GM19468 (cell line): ENCODE data around the gene XPO4.
"Not testable (repeated sequence)": the region's sequence is repeated elsewhere in the genome, so short reads cannot be mapped to it uniquely, and the experiment has no call there.

ENCODE experiments used
- ATAC-seq: cut with Tn5 transposase; IDR thresholded peaks from one replicate; pipeline ENCODE4 v1.9.1; 2021; ENCODE audit warnings: mild to moderate bottlenecking, moderate library complexity, moderate number of reproducible peaks; ENCODE audit not compliant: unreplicated experiment; ENCODE audit errors: extremely low read depth

XPO4 gene

DNA sequence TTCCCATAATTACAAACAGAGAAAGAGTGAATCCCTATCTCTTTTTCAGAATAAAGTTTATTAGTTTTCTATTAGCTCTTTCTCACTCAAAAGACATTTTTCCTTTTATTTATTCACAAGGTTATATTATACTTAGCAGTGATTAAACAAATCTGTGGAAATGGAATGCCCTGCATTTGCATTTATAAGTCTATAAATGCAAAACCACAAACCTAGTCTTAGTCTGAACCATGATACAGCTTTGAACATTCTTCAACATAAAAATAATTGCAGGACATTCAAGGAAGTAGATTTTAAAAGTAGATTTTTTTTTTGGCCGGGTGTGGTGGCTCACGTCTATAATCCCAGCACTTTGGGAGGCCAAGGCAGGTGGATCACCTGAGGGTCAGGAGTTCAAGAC, 8.3 kb downstream of the XPO4 start:
- ATAC-seq: no peak

DNA sequence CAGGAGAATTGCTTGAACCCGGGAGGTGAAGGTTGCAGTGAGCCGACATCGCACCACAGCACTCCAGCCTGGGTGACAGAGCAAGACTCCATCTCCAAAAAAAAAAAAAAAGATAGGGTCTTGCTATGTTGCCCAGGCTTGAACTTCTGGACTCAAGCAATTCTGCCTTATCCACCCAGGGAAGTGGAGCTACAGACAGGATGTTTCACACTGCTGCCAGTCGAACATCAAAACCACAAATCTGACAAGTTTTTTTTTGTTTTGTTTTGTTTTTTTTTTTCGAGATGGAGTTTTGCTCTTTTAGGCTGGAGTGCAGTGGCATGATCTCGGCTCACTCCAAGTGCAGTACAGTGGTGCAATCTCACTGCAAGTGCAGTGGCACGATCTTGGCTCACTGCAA, 10.8 kb downstream of the XPO4 start:
- ATAC-seq: no peak

DNA sequence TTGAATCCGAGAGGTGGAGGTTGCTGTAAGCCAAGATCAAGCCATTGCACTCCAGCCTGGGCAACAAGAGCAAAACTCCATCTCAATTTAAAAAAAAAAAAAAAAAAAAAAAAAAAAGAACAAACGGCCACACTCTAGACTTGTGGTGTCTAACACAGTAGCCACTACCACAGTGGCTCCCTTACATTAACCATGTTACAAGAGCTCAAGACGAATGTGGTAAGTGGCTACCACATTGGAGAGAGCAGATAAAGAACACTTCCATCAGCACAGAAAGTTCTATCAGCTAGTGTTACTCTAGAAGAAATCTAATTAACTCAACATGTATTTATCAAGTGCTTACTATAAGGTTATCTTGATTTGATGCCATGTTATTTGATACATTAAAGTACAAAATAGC, 11.5 kb downstream of the XPO4 start:
- no peak for ATAC-seq

GRCh38 chr13:20890540-20890939, 12.0 kb downstream of the XPO4 start:
- not testable (repeated sequence) for ATAC-seq

DNA sequence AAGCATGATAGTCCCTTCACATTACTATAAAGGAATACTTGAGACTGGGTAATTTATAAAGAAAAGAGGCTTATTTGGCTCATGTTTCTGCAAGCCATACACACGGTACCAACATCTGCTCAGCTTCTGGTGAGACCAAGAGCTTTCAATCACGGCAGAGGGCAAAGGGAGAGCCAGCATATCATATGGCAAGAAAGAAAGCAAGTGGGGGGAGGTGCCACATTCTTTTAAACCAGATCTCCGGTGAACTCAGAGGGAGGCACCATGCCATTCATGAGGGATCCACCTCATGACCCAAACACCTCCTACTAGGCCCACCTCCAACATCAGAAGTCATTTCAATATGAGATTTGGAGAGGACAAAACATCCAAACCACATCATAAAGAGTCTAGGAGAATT, 20.3 kb downstream of the XPO4 start:
- no peak for ATAC-seq

- ATAC-seq: no peak
These were observed 24.6 kb downstream of the XPO4 start for GRCh38 chr13:20877902-20878301.

DNA sequence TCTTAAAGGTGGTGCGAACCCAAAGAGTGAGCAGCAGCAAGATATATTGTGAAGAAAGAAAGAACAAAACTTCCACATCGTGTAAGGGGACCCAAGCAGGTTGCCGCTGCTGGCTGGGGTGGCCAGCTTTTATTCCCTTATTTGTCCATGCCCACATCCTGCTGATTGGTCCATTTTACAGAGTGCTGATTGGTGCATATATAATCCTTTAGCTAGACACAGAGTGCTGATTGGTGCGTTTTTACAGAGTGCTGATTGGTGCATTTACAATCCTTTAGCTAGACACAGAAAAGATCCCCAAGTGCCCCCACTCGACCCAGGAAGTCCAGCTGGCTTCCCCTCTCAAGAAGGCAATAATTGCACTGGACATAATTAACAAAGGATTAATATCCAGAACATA, 25.7 kb downstream of the XPO4 start:
- ATAC-seq: not testable (repeated sequence)

DNA sequence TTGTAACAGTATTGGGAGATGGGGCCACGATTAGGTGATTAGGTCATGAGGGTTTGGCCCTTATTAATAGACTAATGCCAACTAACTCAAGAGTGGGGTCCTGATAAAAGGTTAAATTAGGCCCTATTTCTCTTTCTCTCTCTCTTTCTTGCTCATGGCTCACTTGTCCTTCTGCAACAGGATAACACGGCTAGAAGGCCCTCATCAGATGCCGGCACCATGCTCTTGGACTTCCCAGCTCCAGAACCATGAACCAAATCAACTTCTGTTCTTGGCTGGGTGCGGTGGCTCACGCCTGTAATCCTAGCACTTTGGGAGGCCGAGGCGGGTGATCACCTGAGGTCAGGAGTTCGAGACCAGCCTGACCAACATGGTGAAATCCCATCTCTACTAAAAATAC, 28.1 kb downstream of the XPO4 start:
- not testable (repeated sequence) for ATAC-seq

DNA sequence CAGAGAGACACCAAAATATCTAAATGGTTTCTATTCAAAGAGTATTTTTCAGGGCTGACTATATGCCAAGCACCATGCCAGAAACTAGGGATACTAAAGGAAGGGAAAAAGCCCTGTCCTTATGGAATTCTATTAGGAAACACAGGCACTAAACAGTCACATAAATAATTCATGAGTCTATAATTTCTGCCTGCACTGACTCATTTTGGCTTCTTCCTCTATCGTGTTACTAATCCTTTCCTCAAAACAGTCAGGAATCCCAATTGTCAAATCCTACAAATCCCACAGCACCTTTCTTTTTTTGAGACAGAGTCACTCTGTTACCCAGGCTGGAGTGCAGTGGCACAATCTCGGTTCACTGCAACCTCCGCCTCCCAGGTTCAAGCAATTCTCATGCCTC, 29.2 kb downstream of the XPO4 start:
- ATAC-seq: no peak

- no peak for ATAC-seq
These were observed 31.7 kb downstream of the XPO4 start for GRCh38 chr13:20870829-20871228.

DNA sequence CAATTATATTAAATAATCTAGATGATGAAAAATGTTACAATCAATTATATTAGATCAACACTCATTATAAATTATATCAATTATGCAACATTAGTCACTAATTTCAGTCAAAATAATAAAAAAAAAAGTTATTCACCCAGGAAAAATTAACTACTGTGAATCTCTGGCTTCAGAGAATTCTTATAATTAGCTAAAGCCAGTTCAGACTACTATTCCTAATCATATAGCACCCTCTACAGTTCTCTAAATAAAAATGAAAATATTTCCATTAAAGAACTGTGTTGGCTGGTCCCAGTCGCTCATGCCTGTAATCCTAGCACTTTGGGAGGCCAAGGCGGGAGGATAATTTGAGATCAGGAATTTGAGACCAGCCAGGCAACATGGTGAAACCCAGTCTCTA, 33.0 kb downstream of the XPO4 start:
- no peak for ATAC-seq

GRCh38 chr13:20867408-20867807, 35.1 kb downstream of the XPO4 start:
- no peak for ATAC-seq

DNA sequence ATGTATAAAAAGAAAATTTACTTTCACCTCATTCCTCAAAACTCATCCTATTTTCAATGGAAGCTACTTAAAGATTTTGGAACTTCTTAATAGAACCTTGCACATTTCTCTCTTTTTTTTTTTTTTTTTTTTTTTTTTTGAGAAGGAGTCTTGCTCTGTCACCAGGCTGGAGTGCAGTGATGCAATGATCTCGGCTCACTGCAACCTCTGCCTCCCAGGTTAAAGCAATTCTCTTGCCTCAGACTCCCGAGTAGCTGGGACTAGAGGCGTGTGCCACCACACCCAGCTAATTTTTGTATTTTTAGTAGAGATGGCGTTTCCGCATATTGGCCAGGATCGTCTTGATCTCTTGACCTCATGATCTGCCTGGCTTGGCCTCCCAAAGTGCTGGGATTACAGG, 40.9 kb downstream of the XPO4 start:
- not testable (repeated sequence) for ATAC-seq

DNA sequence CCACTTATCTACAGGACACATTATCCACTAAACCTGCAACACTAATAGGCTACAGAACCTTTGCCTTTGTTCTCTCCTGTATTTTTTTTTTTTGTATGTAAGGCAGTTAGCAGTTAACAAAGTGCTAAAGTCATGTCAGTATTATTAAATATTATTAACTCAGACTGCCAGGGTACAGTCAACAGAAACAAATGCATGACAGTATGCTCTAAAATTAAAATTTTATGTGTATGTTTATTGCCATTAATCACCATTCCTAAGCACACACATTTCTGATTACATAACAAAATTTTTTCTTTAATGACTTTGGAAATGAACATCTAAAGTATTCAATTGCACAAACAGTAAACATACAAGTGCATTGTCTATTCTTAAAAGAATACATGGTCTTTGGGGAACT, 41.7 kb downstream of the XPO4 start:
- ATAC-seq: no peak

DNA sequence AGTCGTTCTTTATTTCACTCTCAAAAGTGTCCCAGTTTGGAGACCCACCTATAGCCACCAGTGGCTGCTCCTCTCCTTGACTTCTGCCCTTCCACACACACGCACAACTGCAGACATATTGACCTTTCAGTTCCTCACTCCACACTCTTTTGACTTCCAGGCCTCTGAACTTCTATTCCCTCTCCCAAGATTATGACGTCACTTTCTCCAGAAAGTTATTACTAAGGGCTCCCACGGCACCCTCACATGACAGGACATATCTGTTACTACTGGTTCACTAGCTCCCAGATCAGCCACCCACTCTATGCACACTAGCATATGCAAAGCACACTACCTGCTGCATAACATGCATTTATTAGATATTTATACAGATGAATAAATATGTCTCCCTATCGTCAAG, 45.9 kb downstream of the XPO4 start:
- ATAC-seq: no peak

- no peak for ATAC-seq
These were observed 50.6 kb downstream of the XPO4 start for GRCh38 chr13:20851844-20852402.

DNA sequence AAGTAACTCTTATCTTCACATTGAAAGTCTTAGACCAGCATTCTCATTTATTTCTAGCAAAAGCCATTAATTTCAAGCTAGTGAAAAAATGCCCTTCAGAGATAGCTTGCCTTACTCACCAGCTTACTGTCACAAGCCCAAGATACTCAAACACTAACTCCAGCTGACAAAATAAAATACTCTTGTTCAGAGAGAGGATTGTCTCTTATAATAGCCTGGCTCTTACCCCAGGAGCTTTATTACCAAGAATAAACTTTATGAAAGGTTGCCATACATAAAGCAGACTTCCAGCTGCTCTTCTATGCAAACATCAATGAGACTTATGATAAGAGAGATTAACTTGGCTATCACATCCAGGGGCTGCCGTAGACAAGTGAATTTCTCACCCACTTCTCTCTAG, 53.6 kb downstream of the XPO4 start:
- ATAC-seq: no peak

GRCh38 chr13:20848203-20848602, 54.3 kb downstream of the XPO4 start:
- ATAC-seq: no peak

- no peak for ATAC-seq
These were observed 55.2 kb downstream of the XPO4 start for GRCh38 chr13:20847296-20847695.

DNA sequence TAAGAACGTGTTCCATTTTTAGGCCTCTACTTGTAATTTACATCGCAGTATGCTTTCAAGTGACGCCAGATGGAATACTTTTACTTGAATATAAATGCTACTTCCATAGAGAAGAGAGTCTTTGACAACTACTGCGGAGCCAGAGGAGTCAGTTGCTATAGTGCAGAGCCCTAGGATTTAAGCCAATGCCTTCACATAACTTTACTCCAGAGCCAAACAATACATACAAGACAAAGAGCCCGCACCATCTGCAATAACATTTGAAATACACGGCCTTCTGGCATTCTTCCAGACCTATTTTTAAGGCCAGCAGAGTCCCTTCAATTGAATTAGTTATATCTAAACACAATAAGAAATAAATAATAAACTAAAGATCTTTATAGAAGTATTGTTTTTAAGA, 59.4 kb downstream of the XPO4 start:
- ATAC-seq: no peak

GRCh38 chr13:20840568-20840967, 62.0 kb downstream of the XPO4 start:
- ATAC-seq: no peak

DNA sequence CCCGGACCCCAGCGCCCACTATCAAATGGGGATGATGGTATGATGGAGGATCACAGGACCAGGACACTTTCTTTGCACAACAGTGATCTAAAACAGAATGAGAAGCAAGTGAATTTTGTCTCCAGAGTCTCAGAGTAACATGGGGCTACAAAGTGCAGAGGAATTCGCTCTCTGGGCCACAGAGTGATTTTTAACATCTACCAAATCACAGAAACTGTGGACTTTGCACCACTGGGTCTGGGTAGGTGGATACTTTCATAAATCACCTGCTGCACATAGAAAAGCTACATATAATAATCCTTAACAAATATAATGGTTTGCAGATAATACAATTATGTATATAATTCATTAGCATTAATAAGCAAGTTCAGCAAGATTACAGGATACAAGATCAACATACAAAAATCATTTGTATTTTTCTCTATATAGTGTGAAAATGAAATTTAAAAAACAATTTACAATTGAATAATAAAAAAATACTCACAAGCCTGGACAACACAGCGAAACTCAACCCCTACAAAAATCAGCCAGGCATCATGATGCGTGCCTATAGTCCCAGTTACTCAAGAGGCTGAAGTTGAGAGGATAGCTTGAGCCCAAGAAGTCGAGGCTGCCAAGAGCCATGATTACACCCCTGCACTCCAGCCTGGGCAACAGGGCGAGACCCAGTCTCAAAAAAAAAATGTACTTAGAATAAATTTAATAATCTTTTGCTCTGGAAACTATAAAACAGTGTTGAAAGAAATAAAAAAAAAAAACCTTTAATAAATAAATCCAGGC, 68.5 kb downstream of the XPO4 start:
- ATAC-seq: no peak
